ENCODE data around the gene KRTDAP.

The KRTDAP gene

GRCh38 chr19:35512831-35513627 is 22.8 kb upstream of the KRTDAP start:
- DNase-seq (ENCODE audit: low read depth): no peak

- no peak for DNase-seq (ENCODE audit: low read depth)
Measured at GRCh38 chr19:35511337-35511736, 21.1 kb upstream of the KRTDAP start.

DNA sequence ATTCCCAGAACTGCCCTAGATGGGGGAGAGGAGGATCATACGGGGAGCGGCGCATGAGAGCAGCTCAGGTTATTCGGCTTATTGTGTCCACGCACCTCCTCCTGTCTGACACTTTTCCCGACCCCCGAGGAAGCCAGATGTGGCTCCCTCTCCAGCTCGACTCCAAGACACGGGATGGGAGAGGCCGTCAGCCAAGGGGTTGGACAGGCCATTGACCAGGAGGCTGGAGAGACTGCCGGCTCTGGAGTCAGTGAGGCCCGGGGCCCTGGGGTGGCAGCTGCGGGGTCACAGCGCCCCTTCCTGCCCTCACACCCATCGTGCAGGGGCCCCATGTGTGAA is 20.3 kb upstream of the KRTDAP start:
- no peak for DNase-seq (ENCODE audit: low read depth)

DNA sequence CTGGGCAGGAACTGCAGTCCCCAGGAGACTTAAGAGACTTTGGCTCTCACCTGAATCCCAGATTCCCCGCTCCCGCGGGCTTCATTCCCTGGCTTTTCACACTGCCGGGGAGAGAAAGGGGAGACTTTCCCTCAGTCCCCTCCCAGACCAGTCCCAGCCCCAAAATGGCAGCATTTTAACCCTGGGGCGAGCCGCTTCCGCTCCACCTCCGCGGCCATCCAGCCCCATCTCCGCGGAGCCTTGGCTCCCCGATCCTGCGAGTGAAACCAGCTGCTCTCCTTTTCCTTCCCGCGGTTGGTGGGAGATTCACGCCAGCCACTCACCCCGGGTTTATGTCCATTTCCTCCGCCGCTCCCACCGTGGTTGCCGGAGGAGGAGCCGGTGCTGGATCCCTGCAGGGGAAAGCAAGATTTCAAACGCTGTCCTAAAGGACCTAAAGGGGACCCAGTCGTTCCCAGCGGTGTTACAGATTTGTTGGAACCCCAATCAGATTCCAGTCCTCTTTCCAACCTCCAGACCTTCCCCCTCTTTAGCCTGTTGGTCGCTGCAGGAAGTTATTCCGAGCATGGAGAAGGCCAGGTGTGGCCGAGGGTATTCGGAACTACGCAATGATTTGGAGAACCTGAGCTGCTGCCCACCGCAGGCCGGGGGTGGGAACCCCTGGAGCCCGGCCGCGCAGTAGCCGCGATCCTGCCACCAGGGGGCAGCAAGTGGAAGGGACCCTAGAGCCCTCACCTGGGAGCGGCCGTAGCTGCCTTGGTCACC is 19.8 kb upstream of the KRTDAP start:
- DNase-seq (ENCODE audit: low read depth): no peak

DNA sequence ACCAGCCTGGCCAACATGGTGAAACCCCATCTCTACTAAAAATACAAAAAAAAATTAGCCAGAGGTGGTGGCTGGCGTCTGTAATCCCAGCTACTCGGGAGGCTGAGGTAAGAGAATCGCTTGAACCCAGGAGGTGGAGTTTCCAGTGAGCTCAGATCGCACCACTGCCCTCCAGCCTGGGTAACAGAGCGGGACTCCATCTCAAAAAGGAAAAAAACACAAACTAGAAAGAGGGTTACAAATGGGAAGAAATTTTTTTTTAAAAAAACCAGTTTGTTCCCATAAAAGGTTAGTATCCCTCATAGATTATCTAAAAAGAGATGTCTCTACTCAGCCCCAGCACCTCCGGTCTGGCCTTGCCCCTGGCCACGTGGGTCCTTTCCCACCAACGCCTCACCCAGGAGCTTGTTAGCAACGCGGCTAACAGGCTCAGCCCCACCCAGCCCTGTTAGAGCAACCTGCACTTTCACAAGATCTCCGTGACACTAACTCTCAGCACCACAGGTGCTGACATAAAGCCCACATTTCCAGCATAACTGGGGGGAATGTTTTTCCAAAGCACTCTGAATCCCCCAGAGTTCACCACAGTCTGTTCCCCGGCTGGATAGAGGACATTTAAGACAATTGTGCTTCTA is 18.9 kb upstream of the KRTDAP start:
- no peak for DNase-seq (ENCODE audit: low read depth)

GRCh38 chr19:35508129-35508528 is 17.9 kb upstream of the KRTDAP start:
- DNase-seq (ENCODE audit: low read depth): no peak

GRCh38 chr19:35507561-35507960 is 17.3 kb upstream of the KRTDAP start:
- DNase-seq (ENCODE audit: low read depth): no peak

- no peak for DNase-seq (ENCODE audit: low read depth)
Measured at GRCh38 chr19:35506011-35506410, 15.7 kb upstream of the KRTDAP start.

DNA sequence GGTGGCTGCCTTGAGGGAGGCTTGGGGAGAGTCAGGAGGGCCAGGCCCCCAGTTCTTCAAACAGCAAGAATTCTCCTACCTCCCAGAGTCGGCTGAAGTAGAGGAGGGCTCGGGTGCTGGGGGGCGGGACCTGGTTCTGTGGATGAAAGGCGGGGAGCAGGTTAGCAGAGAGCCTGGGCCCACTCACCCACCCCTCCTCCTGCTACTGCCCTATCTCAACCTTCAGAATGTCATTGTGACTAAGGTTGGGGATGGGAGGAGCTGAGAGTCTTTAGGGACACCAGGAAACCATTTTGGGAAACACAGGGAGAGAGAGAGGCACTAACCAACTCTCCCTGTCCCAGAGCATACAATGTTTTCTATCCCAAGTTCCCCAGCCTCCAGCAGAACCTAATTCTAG is 12.5 kb upstream of the KRTDAP start:
- DNase-seq (ENCODE audit: low read depth): no peak

GRCh38 chr19:35501684-35502083 is 11.4 kb upstream of the KRTDAP start:
- no peak for DNase-seq (ENCODE audit: low read depth)

DNA sequence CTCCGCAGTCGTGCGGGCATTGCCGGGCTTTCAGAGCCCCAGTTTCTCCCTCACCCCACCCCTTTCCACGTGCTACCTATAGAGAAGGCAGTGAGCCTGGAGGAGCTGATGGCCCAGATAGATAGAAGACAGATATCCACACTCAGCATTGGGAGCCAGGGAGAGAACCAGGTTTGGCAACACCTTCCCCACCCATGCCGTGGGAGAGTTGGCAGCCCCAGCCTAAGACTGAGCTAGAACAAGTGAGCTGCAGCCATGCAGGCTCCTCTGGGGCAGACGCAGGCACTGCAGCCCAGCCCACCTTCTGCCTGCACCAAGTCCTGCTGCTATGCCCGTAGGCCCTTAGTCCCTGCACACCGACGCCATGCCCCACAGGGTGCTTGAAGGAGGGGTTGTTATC is 10.3 kb upstream of the KRTDAP start:
- no peak for DNase-seq (ENCODE audit: low read depth)

- no peak for DNase-seq (ENCODE audit: low read depth)
Measured at GRCh38 chr19:35498984-35499527, 8.8 kb upstream of the KRTDAP start.

- no peak for DNase-seq (ENCODE audit: low read depth)
Measured at GRCh38 chr19:35498220-35498619, 8.0 kb upstream of the KRTDAP start.

- DNase-seq (ENCODE audit: low read depth): no peak
Measured at GRCh38 chr19:35497406-35497805, 7.1 kb upstream of the KRTDAP start.

- DNase-seq (ENCODE audit: low read depth): no peak
Measured at GRCh38 chr19:35495107-35496064, 5.1 kb upstream of the KRTDAP start.

- no peak for DNase-seq (ENCODE audit: low read depth)
Measured at GRCh38 chr19:35493971-35494370, 3.7 kb upstream of the KRTDAP start.

DNA sequence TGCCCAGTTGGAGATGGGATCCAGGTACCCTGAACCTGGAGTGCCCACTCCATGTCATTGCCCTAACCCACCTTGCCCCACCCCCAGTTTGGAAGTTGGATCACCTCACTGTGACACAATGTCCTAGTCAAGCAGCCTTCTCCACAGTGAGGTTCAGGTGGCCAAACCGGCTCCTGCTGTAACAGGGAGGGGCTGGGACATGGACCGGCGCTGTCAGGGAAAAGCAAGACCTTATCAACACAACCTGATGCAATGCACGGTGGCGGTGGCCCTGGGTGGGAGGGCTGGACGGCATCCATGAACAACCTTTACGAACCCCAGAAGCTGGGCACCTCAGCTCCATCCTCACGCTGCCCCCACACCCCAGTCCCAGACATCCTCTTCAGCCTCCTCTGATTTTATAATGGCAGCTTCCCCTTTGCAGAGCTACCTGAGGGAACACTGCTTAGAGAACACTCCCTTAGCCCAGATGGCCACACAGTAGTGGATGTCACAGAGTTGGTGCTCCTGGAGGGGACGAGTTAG is 1.6 kb upstream of the KRTDAP start:
- no peak for DNase-seq (ENCODE audit: low read depth)

- no peak for DNase-seq (ENCODE audit: low read depth)
Measured at GRCh38 chr19:35488677-35489076, 1.6 kb downstream of the KRTDAP start.

- no peak for DNase-seq (ENCODE audit: low read depth)
Measured at GRCh38 chr19:35487656-35488182, 2.5 kb downstream of the KRTDAP start.

- no peak for DNase-seq (ENCODE audit: low read depth)
Measured at GRCh38 chr19:35486268-35486708, 4.0 kb downstream of the KRTDAP start.

Measured in non-pigmented ciliary epithelial cell (primary cell).